GM21723 (cell line): ENCODE measurements around the gene MRPL51.
"Not testable (repeated sequence)": the region's sequence is repeated elsewhere in the genome, so short reads cannot be mapped to it uniquely, and the experiment has no call there.

Experiments
- ATAC-seq: cut with Tn5 transposase; IDR thresholded peaks from one replicate; pipeline ENCODE4 v1.9.1; 2021; ENCODE audit warnings: mild to moderate bottlenecking, moderate library complexity; ENCODE audit not compliant: unreplicated experiment

The MRPL51 gene

DNA sequence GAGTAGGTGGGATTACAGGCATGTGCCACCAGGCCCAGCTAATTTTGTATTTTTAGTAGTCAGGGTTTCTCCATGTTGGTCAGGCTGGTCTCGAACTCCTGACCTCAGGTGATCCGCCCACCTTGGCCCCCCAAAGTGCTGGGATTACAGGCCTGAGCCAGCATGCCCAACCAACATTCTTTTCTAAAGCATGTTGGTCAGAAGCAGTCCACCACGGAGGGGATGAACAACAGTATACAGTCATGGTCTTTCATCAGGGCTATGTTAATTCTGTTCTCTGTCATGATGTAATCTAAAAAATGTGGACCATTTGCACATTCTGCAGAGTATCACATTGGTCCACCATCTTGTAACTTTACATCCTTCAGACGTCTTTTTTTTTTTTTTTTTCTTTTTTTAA lies 3.6 kb downstream of the MRPL51 start:
- ATAC-seq, result no peak

- no peak for ATAC-seq
Measured at GRCh38 chr12:6488240-6488639, 4.8 kb downstream of the MRPL51 start.

DNA sequence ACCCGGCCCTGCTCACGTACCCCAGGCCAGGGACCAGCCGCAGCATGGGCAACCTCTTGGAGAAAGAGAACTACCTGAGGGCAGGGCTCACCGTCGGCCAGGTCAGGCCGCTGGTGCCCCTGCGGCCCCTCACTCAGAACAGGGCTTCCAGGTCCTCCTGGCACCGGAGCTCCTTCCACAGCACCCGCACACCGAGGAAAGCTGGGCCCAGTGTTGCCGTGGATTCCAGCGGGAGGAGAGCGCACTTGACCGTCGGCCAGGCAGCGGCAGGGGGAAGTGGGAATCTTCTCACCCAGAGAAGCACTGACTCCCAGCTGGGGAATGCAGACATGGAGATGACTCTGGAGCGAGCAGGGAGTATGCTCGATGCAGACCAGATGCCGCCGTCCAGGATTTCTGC lies 14.6 kb downstream of the MRPL51 start:
- ATAC-seq, result no peak

- not testable (repeated sequence) for ATAC-seq
Measured at GRCh38 chr12:6477601-6478377, 15.3 kb downstream of the MRPL51 start.

DNA sequence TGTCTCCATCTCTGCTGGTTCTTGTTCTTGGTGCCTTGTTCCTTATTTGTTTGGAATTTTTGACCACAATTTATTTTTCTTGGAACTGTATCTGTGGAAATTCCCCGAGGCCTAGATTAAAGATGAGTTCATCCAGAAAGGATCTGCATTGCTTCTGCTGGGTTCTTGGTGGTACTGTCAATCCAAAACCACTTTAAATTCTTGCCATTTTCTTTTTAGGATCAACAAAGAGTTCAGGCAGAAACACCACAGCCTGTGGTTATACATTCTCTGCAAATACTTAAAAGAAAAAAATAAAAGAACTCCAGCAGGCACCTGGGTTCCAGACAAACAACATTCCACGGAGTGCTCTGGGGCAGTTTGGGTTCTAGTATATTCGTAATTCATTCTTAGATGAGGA lies 16.6 kb downstream of the MRPL51 start:
- no peak for ATAC-seq

- not testable (repeated sequence) for ATAC-seq
Measured at GRCh38 chr12:6475233-6475975, 17.7 kb downstream of the MRPL51 start.

- ATAC-seq, result no peak
Measured at GRCh38 chr12:6472491-6472890, 20.6 kb downstream of the MRPL51 start.

GRCh38 chr12:6471989-6472360 lies 21.1 kb downstream of the MRPL51 start:
- ATAC-seq, result no peak

DNA sequence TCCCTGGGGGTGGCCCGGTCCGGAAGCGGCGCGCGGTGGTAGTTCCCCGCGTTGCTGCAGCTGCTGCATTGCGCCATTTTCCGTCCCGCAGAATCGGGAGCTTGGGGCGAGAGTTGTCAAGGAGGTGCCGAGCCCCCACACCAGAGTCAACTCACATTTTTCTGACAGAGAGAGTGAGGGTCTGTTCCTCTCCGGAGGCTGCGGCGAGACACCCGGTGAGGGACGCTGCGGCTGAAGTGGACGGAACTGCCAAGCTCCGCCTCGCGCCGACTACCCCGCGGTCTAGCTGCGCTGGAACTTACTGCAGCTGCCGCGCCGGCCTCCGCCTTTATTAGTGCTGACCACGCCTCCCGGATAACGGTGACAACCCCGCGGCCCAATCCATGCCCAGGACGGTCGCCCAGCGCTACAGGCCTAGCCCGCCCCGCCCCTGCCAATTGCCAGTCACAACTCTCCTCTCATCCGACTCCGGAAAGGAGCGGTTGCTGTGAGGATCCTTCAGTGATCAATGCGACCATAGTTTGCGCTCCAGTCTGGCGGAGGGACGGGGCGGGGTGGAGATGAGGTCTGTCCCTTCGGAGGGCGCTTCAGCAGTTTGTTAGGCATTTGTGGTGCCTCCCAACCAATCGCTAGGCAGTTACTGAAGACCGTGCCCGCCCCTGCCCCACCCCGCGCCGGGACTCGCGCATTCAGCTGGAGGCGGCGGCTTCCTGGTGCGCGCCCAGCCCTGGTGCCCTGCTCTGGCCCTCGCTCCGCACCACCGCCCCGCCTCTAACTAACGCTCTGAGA lies 22.5 kb downstream of the MRPL51 start, which contains the start of gene VAMP1:
Gene VAMP1 (minus strand): TSS at position 303 of the 789 bp plus-strand sequence. CDS start 146 bp downstream, at position 157.
- ATAC-seq, result peak; percentile 90

- ATAC-seq, result no peak
Measured at GRCh38 chr12:6469609-6470374, 23.3 kb downstream of the MRPL51 start.

GRCh38 chr12:6469092-6469491 lies 24.0 kb downstream of the MRPL51 start:
- ATAC-seq, result no peak

DNA sequence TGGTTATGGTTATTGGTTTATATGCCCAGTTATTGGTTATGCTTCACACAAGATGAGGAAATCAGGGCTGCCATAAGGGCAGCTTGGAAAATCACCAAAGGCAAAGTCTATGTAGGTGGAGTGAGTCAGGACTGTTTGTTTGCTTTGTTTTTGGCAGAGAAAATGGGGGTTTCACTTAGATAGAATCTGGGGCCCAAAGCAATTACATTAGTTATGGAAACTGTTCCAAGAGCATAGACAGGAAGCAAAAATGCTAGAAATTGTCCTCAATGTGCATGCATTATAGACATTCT lies 24.8 kb downstream of the MRPL51 start:
- no peak for ATAC-seq

GRCh38 chr12:6467571-6468282 lies 25.3 kb downstream of the MRPL51 start:
- not testable (repeated sequence) for ATAC-seq

- not testable (repeated sequence) for ATAC-seq
Measured at GRCh38 chr12:6466751-6467150, 26.3 kb downstream of the MRPL51 start.

DNA sequence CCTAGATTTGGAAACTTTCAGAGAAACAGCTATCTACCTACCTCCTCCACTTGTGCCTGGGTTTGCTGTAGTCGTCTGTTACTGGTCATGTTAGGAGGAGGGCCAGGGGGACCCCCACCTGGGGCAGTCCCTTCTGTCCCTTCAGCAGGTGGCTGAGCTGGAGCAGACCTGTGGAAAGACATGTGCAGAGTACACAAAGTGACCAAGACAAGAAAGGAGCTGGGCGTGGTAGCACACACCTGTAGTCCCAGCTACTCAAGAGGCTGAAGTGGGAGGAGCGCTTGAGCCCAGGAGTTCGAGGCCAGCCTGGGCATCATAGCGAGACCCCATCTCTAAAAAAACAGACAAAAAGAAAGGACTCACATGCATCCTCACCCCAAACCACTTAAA lies 26.9 kb downstream of the MRPL51 start:
- ATAC-seq, result no peak

DNA sequence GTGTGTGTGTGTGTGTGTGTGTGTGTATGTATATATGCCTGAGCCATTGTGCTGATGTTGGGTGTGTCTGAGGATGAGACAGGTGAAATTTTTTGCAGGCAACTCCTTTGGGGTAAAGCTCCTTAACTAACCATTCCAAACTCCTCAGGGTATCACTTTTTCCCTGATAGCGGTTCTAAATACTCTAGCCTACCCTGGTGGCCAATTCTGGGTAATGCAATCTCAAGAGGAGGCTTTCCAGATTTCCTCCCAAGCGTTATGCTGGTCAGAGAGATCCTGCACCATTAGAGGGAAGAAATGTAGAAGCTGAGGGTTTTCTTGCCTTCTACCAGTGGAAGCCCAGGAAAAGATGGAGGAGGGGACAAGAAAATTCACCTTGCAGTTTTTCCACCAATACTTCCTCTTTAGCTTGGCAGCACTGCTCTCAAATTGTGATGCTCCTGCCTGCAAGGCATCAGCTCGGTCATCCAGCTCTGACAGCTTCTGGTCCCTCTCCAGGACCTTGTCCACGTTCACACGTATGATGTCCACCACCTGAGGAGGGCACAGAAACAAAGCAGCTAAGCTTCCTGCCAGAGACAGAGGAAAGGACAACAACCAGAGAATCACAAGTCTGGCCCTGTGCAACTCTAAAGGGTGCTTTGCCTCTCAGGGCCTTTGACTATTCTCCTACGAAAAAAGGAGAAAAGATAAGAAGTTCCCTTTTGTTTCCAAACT lies 27.4 kb downstream of the MRPL51 start:
- no peak for ATAC-seq

DNA sequence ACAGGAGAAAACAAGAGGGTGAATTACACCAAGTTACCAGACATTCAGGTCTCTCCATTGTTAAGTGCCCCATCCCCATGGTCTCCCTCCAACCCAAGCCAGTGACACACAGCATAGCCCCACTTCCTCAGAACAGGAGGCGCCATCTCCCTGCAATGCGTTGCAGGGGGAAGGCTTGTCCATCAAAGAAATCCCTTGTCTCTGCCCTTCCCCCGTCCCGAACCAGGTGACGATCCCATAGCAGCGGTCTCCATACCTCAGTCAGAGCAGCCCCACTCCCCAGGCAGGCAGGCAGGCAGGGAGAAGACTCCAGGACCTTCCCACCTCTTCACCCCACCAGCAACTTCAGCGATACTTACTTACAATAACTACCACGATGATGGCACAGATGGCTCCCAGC lies 28.5 kb downstream of the MRPL51 start:
- ATAC-seq, result no peak

DNA sequence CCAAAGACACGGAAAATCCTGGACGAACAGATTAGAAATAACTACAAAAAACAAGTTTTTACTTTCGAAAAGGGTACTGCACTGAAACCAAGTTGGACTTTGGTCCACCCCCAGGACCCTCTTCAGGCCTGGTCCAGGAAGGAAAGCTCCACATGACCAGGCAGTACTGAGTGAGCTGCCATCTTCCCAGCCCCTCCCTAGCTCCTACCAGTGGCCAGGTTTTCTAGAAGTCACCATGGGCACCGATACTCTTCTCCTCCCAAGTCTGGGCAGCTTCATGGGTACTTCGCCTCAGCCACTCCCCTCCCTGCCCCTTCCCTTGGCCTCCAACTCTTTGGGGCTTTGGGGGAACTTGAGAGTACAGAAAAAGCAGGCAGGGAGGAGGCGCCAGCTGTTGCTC lies 29.2 kb downstream of the MRPL51 start:
- ATAC-seq, result no peak

DNA sequence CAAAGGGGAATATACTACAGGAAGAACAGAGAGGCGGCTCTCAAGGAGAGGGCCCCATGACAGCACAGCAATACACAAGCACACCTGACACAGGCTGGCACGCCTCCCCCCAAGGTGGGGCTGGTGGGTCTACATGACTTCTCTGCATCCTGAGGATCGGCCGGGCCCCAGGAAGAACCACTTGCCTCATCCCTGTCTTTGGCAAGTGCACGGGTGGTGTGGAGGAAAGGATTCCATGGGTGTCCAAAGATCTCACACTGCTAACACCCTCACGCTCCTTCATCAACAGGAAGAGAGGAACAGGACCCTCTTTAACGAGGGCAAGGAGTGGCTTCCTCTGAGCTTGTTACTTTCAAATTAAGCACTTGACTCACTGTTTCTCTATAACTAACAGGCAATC lies 29.8 kb downstream of the MRPL51 start:
- ATAC-seq, result no peak
